Activated gamma-delta T cell treated with Interleukin-2 at 50 U/mL for 16 hours (primary cell): ENCODE results near the gene PCSK2.

Source experiments
- DNase-seq: peaks from one replicate; pipeline ENCODE4 v3.0.0-alpha.2; 2020

The PCSK2 gene

GRCh38 chr20:17453592-17453991 lies 226.8 kb downstream of the PCSK2 start:
- no peak for DNase-seq

GRCh38 chr20:17456279-17456678 lies 229.4 kb downstream of the PCSK2 start:
- DNase-seq: no peak

- no peak for DNase-seq
These were observed 230.2 kb downstream of the PCSK2 start for GRCh38 chr20:17457079-17457478.

GRCh38 chr20:17457588-17458190 lies 230.8 kb downstream of the PCSK2 start:
- no peak for DNase-seq

GRCh38 chr20:17460119-17460518 lies 233.3 kb downstream of the PCSK2 start:
- no peak for DNase-seq

- no peak for DNase-seq
These were observed 235.1 kb downstream of the PCSK2 start for GRCh38 chr20:17461941-17462340.

GRCh38 chr20:17463711-17464110 lies 236.9 kb downstream of the PCSK2 start:
- no peak for DNase-seq

GRCh38 chr20:17465236-17465635 lies 238.4 kb downstream of the PCSK2 start:
- DNase-seq: no peak

- DNase-seq: no peak
These were observed 239.8 kb downstream of the PCSK2 start for GRCh38 chr20:17466641-17467040.

- no peak for DNase-seq
These were observed 240.3 kb downstream of the PCSK2 start for GRCh38 chr20:17467120-17467655.

GRCh38 chr20:17468073-17468840 lies 241.4 kb downstream of the PCSK2 start:
- no peak for DNase-seq

GRCh38 chr20:17469246-17470030 lies 242.6 kb downstream of the PCSK2 start:
- no peak for DNase-seq

GRCh38 chr20:17470521-17470920 lies 243.7 kb downstream of the PCSK2 start:
- DNase-seq: no peak

- DNase-seq: no peak
These were observed 244.1 kb downstream of the PCSK2 start for GRCh38 chr20:17470973-17471372.

- no peak for DNase-seq
These were observed 244.9 kb downstream of the PCSK2 start for GRCh38 chr20:17471606-17472187.

- no peak for DNase-seq
These were observed 246.8 kb downstream of the PCSK2 start for GRCh38 chr20:17473659-17474058.

- no peak for DNase-seq
These were observed 252.3 kb downstream of the PCSK2 start for GRCh38 chr20:17479063-17479657.

GRCh38 chr20:17480696-17481095 lies 253.9 kb downstream of the PCSK2 start:
- no peak for DNase-seq

- DNase-seq: no peak
These were observed 254.8 kb downstream of the PCSK2 start for GRCh38 chr20:17481661-17482060.

- no peak for DNase-seq
These were observed 255.7 kb downstream of the PCSK2 start for GRCh38 chr20:17482536-17482935.

- no peak for DNase-seq
These were observed 258.2 kb downstream of the PCSK2 start for GRCh38 chr20:17485017-17485416.

- DNase-seq: no peak
These were observed 262.2 kb downstream of the PCSK2 start for GRCh38 chr20:17488916-17489600.
